MCF 10A (cell line): ENCODE results near the gene ZNF688. TPM values are rescaled to one million over a fixed set of nuclear protein-coding genes. Genes with fewer than 3 reads are reported as not detected.

ENCODE experiments used
- BruUV-seq: library from RNA; stranded (reverse); fragments of 400-500 nt; replicated peaks from 2 replicates; lab custom pipeline; 2021; lab: Mats Ljungman, UMichigan
- CTCF ChIA-PET: fragments of 300-600 bp; sonication (Branson Sonifier 250); formaldehyde crosslinking; extraction: SDS; loops from one replicate; lab custom pipeline; 2021; ENCODE audit warnings: antibody characterized with exemption, inconsistent platforms; lab: Yijun Ruan, JAX
- POLR2A ChIA-PET: fragments of 300-600, 350-650 bp; sonication (Branson Sonifier 250); formaldehyde crosslinking; extraction: SDS; loops from one replicate; lab custom pipeline; 2020; ENCODE audit warnings: antibody characterized with exemption, inconsistent platforms; lab: Yijun Ruan, JAX
- DNase-seq: peaks from one replicate; pipeline ENCODE4 v3.0.0-alpha.2; 2018; ENCODE audit not compliant: unreplicated experiment
- H3K27ac Mint-ChIP-seq: one replicate; pipeline ENCODE4 v1.8.0; 2022; ENCODE audit warnings: mild to moderate bottlenecking, low read depth, mixed read lengths; ENCODE audit not compliant: unreplicated experiment
- H3K27me3 Mint-ChIP-seq: one replicate; pipeline ENCODE4 v1.8.0; 2022; ENCODE audit warnings: mixed read lengths; ENCODE audit not compliant: insufficient read depth, unreplicated experiment
- H3K36me3 Mint-ChIP-seq: one replicate; pipeline ENCODE4 v1.8.0; 2022; ENCODE audit warnings: mild to moderate bottlenecking, moderate library complexity, mixed read lengths; ENCODE audit not compliant: insufficient read depth, unreplicated experiment
- H3K4me1 Mint-ChIP-seq: one replicate; pipeline ENCODE4 v1.8.0; 2022; ENCODE audit warnings: mixed read lengths; ENCODE audit not compliant: insufficient read depth, unreplicated experiment
- H3K4me3 Mint-ChIP-seq: one replicate; pipeline ENCODE4 v1.8.0; 2022; ENCODE audit warnings: mild to moderate bottlenecking, moderate library complexity, mixed read lengths; ENCODE audit not compliant: unreplicated experiment
- H3K9me3 Mint-ChIP-seq: one replicate; pipeline ENCODE4 v1.8.0; 2022; ENCODE audit warnings: mixed read lengths; ENCODE audit not compliant: unreplicated experiment
- CTCF ChIP-seq: fragments of 200-600 bp; IDR thresholded peaks from one replicate; pipeline ENCODE4 v1.8.0; 2022; ENCODE audit warnings: antibody characterized with exemption, mild to moderate bottlenecking; ENCODE audit not compliant: unreplicated experiment
- intact Hi-C: fragments of 100-400 bp; cut with micrococcal nuclease; formaldehyde crosslinking; loops from 2 replicates; pipeline ENCODE4 v1.14.1; 2022
- total RNA-seq: library from RNA; stranded (reverse); gene quantifications from 2 replicates; pipeline ENCODE4 v1.2.3, GENCODE V29; 2022

Gene ZNF688
- total RNA-seq, 1 experiment from 2014 or later: 9.0 TPM

DNA sequence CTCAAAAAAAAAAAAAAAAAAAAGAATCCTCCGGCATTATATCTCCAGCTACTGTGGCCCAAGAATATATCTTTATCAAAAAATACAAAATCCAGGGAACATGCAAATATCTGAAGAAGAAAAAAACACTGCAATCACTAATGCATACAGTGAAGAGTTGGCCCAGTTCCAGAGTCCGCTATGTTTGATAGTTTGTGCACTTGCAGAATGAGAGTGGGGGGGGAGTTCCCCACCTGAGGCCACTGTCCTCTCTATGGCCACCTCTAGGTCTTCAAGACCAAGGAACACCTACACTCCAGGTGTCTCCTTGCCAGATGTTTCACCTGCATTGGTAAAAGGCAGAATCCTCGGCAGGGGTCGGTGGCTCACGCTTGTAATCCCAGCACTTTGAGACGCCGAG, 9.9 kb upstream of the ZNF688 start:
- POLR2A ChIA-PET: no interaction called here
- CTCF ChIA-PET: interaction anchor here (0.6 kb wide), 2 partner anchors 40 to 497 kb away, joined by 3 to 4 read pairs; no protein-coding TSS in a partner anchor
- Mint-ChIP-seq H3K9me3 (no peaks in the 10 kb centered on the region), H3K4me3 (no peak overlapping the region), H3K27ac (no peak overlapping the region), H3K36me3 (peaks cover 36% of the 10 kb centered on the region), H3K4me1 (no peaks in the 10 kb centered on the region), H3K27me3 (no peaks in the 10 kb centered on the region)
- TF ChIP-seq CTCF: no peak
- DNase-seq: no peak
- intact Hi-C loops: no loop called here
- BruUV-seq: no TSS peak

DNA sequence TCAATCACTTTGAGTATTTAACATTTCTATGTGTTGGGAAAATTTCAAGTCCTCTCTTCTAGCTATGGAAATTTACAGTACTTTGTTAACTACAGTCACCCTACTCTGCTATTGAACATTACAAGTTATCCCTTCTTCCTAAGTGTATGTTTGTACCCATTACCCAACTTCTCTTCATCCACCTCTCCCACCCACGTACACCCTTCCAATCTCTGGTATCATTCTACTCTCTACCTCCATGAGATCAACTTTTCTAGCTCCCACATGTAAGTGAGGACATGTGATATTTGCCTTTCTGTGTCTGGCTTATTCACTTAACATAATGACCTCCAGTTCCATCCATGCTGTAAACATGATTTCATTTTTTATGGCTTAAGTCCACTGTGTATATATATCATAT, 3.2 kb upstream of the ZNF688 start:
- CTCF ChIA-PET: interaction anchor here (0.6 to 1.2 kb wide), 3 partner anchors 11 to 170 kb away, joined by 3 to 5 read pairs (median 3); partner anchors contain the start of gene ZNF785
- Mint-ChIP-seq H3K36me3 (peaks cover 18% of the 10 kb centered on the region), H3K27ac (no peak overlapping the region), H3K9me3 (no peaks in the 10 kb centered on the region), H3K4me3 (no peak overlapping the region), H3K27me3 (no peaks in the 10 kb centered on the region), H3K4me1 (peaks cover 6% of the 10 kb centered on the region)
- BruUV-seq: no TSS peak
- intact Hi-C loops: loop anchor here (5.0 kb wide), 1 partner anchor 47 kb away; the partner anchor contains the start of gene ZNF768
- POLR2A ChIA-PET: no interaction called here
- DNase-seq: no peak
- TF ChIP-seq CTCF: no peak

GRCh38 chr16:30570636-30571444, 674 bp downstream of the ZNF688 start:
- peaks cover 25% of the 10 kb centered on the region for H3K4me1 Mint-ChIP-seq
- no peaks in the 10 kb centered on the region for H3K9me3 Mint-ChIP-seq
- TF ChIP-seq CTCF: no peak
- ChIA-PET POLR2A (interaction anchor here (0.6 to 3.2 kb wide), 13 partner anchors 13 to 175 kb away, joined by 3 to 45 read pairs (median 6); partner anchors contain the start of genes DCTPP1, ZNF48, ZNF689 and ZNF747), CTCF (interaction anchor here (0.5 to 3.2 kb wide), 4 partner anchors 36 to 176 kb away, joined by 3 to 15 read pairs (median 4); partner anchors contain the start of gene ZNF48)
- peak overlapping the region; percentile 76 for H3K27ac Mint-ChIP-seq
- DNase-seq: no peak
- intact Hi-C loops: loop anchor here (1.0 to 5.0 kb wide), 2 partner anchors 36 to 44 kb away; partner anchors contain the start of gene ZNF768
- H3K27me3 Mint-ChIP-seq: no peaks in the 10 kb centered on the region
- H3K4me3 Mint-ChIP-seq: peak overlapping the region; percentile 75
- peaks cover 16% of the 10 kb centered on the region for H3K36me3 Mint-ChIP-seq
- BruUV-seq: no TSS peak
